Measurements from ENCODE around the gene EXOC4.
"Not testable (repeated sequence)": the region's sequence is repeated elsewhere in the genome, so short reads cannot be mapped to it uniquely, and the experiment has no call there.

EXOC4 gene

DNA sequence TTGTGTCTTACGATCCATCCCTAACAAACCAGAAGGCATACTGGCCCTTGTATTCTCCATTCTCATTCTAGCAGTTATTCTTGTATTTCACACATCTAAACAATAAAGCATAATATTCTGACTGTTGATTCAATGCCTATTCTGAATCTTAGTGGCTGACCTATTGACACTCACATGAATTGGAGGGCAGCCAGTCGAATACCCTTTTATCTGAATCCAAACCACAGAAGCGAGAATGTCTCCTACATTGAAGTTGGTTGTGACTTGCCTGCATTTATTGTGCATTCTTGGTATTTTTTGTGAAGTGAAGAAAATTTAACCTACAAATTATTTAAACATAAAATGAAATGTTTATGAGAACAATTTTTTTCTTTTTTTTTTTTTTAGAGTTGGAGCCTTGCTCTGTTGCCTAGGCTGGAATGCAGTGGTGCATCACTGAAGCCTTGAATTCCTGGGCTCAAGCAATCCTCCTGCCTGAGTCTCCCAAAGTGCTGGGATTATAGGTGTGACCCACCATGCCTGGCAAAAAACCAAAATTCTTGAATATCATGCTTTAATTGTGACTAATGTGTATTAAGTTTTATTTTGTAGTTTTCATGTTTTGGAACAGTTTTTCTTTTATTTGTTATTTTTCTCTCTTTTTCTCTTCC, 22.7 kb downstream of the EXOC4 start:
- DNase-seq (ENCODE audit: low read depth) = peak; percentile 52

DNA sequence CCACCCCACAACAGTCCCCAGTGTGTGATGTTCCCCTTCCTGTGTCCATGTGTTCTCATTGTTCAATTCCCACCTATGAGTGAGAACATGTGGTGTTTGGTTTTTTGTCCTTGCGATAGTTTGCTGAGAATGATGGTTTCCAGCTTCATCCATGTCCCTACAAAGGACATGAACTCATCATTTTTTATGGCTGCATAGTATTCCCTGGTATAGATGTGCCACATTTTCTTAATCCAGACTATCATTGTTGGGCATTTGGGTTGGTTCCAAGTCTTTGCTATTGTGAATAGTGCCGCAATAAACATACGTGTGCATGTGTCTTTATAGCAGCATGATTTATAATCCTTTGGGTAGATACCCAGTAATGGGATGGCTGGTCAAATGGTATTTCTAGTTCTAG, 26.1 kb downstream of the EXOC4 start:
- DNase-seq (ENCODE audit: low read depth) = not testable (repeated sequence)

DNA sequence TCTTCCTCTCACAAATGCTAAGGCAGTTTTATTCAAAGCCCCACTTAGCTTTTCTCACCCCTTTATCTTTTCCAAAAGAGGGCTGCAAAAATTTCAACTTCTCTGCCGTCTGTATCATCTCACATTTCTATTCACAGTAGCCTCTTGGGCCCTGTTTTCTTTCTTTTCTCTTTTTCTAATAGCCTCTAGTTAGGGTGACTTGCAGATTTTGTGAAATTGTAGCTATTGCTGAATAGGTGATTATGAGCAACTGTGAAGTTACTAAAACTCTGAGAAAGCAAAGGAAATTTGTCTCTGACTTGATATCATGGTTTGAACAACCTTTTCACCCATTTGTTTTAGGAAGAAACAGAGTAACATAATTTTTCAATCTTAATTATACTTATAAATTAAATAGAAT, 29.2 kb downstream of the EXOC4 start:
- DNase-seq (ENCODE audit: low read depth) = no peak

DNA sequence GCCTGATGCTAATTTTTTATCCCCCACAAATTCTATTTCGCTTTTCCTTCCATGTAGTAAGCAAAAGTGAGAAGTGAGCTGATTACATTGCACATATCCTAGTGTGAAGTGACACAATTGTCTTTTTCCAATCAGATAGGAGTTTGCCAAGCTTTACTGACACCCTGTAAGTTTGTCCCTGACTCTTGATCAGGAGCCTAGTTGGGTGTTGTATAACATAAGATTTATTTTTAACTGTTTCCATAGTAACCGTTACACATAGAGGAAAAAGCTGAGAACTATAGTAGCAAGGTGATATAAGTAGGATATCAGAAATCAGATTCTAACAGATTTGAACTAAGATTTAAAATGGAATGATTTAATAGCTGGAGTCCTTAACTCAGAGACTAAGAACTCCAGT, 31.2 kb downstream of the EXOC4 start:
- DNase-seq (ENCODE audit: low read depth) = no peak

DNA sequence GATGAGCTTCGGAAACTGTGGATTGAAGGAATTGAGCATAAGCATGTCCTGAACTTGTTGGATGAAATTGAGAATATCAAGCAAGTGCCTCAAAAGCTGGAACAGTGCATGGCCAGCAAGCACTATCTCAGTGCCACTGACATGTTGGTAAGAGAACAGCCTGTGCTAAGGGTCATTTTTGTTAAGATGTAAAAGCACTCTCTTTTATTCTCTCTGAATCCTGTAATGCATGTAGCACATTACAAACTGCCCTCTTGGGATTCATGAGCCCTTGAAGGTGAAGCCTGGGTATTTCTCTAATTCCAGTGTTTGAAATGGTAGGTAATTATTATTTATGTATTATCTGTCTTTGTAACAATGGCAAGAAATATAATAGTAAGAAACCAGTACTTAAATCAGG, 36.1 kb downstream of the EXOC4 start:
- DNase-seq (ENCODE audit: low read depth) = no peak

DNA sequence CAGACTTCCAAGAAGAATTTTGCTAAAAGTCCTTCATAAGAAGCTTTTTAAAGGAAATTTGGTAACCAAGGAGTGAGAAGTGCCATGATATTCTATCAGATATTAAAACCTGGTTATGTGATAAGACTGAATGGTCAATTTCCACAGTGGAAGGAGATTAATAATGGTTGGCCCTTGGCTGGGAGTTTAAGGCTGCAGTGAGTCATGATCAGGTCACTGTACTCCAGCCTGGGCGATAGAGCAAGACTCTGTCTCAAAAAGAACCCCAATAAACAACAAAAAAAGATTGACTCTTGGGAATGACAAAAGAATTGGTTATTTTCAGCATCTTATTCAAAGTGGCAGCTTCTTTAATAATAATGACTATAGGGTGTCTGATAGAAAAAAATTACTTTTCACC, 37.2 kb downstream of the EXOC4 start:
- no peak for DNase-seq (ENCODE audit: low read depth)

DNA sequence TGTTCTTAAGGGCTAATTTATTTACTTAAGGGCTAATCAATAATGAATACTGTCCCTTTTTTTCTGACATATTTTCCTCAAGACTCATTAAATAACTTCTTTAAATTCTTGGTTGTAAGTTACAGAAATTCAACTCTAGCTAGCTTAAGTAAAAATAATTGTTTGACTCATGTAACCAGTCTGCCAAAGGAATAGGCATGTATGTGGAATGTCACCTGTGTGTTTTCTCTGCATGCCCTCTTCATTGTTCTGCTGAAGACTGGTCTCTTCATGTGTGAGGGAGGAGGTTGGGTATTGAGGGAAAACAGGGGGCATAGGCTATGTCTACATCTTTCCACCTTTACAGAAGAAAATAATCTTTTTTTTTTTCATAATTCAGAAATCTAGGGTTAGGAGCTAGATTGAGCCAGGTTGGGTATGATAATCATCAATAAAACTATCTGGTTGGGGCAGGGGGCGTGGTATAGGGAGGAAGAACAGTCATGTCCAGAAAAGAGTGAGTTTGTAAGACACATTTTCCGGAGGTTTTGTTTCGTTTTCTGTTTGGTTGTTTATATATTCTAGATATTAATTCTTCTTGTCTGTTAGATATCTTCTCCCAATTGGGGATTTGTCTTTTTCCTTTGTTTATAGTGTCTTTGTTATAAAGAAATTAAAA, 37.9 kb downstream of the EXOC4 start:
- DNase-seq (ENCODE audit: low read depth) = no peak

DNA sequence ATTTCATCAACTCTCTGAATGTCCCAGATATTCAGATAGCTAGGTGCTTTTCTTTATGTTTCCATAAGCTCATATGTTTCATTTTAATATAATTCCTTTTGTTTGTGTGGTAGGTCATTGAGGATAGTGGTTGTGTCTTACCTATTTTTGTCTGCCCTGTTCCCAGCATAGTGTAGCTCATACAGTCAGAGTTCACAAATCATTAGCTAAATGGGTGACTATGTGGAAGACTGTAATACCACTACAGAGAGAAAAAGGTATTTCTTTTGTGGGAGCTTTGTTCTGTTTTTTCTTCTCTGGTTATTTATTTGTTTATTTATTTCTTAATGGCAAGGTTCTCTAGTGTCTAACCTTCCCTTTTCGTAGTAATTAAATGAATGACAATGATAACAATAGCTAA, 39.8 kb downstream of the EXOC4 start:
- DNase-seq (ENCODE audit: low read depth) = no peak

DNA sequence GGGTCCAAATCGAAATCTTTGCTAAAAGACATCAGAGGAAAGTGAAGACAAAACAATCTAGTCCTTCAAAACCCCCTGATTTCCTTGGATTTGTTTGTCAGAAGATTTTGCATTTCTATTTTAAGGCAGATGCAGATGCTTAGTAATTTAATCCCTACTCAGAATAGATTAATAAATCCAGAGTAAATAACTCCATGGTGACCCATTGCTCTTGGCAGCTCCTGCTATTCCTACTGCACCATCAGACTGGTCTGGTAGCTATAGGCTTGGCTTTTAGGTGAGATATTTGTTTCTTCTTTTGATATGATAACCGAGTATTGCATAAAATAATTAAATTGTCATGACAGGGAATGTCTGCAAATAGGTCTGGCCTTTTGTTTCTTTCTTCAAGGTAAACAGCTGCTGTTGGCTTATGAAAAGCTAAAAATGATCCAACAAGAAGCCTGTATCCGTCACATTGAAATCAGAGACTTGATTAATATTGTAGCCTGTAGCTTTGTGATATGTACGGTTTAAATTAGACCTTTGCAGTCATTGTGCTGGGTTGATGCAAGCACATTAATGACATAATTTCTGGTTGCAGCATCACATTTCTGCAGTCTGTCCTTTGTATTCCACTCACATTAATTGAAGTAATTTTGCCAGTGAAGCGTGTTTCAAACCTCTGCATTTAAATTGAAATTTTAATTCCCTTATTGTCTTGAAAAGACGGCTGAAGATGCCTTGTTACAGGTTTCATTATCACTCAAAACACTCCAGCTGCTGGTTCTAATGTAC, 40.7 kb downstream of the EXOC4 start:
- no peak for DNase-seq (ENCODE audit: low read depth)

DNA sequence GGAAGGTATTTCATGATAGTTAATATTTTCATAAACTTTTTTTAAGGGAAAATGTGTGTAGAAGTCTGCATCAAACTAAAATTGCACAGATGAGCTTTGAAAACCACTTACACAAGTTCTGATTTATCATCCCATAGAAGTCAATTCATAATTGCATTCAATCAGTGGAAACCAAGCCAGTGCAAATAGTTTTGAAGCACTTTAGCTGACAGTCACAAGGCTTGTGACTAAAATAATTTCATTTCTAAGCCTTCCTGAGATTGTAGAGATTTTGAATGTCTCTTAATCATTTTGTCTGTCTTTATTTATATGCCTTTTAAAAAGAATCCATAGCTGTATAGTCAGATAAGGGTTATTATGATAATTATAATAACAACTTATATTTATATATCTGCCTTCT, 41.4 kb downstream of the EXOC4 start:
- DNase-seq (ENCODE audit: low read depth) = no peak

DNA sequence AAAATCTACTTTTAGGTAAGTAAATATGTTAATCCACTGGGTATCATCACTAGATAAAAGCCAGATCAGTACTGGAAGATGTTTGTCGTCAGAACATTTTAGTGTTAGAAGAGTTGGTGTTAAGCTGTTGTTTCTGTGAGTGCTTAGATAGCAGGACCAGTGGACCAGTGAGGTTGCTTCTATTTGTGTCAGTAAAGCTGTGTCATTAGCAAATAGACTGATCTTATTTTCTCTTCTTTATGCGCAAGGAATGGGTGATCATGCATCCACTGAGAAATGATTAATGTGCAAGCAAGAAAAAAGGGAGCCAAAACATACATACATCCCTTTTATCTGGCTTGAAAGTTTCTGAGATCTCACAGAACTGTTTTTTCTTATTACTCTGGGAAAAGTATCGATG, 42.6 kb downstream of the EXOC4 start:
- no peak for DNase-seq (ENCODE audit: low read depth)

DNA sequence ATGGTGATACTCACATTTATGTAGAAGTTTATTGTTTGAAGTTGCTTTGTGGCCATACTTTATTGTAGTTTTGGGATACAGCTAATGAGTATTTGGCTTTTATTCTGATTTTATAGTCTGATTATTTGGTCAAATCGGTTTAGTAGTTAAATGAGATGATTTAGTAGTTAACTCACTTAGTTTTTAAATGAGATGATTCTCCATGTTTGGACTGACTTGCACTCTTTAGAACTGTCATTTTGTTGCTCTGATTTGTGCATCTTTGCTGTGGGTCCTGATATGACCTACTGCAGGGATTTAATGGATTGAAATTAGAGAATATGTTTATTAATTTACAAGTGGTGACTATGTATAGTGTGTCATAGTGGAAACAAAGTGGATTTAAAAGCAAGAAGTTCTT, 44.2 kb downstream of the EXOC4 start:
- DNase-seq (ENCODE audit: low read depth) = no peak

DNA sequence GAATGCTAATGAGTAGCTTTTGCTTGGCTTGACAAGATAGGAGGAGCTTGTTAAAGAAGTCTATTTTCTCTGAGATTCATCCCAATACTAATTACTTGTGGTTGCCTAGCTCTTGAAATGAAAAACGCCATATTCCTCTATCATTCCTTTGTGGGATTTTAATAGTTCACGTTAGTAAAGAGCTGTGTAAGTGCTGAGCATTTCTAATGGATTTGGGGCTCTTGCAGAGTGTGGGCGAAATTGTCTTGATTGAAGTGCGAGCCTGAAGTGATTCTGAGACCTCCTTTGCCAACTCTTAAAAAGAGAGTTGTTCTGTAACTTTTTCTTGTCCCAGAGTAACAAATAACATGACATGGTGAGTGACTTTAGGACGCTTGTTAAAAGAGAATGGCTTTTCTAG, 45.2 kb downstream of the EXOC4 start:
- DNase-seq (ENCODE audit: low read depth) = no peak

DNA sequence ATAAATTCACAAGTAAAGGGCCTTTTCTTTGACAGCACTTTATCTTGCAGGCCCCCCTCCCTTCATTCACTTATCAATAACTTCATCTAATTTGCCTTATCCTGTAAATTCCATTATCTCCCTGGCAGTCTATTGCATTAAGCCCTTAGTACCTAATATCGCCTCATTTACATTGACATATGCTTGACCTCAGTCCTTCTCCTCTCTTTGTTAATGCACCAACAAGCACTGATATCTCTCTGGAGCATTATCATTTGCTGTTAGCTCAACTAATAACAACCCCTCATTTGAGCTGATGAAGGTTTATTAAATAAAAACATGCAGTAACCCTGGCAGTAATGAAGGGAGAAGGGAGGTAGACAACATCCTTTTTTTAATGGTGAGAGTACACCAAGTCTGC, 46.8 kb downstream of the EXOC4 start:
- no peak for DNase-seq (ENCODE audit: low read depth)

DNA sequence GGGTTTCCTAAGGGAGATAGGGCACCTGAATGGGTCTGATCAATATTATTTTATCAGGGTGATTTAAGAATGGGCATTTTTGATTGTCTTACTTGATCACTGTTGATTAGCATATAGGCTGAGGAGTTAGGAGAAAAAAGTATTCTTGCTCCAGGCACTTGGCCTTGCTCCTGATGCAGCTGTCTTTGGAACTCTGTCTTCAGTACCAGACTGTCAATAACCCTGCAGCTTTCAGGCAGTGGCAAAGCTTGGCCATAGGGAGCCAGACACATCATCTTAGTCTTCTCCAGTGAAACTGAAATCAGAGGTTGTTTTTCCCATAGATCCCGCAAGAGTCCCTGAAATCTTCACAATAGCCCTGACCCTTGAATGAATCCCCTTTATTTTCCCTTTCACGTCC, 47.2 kb downstream of the EXOC4 start:
- DNase-seq (ENCODE audit: low read depth) = no peak

DNA sequence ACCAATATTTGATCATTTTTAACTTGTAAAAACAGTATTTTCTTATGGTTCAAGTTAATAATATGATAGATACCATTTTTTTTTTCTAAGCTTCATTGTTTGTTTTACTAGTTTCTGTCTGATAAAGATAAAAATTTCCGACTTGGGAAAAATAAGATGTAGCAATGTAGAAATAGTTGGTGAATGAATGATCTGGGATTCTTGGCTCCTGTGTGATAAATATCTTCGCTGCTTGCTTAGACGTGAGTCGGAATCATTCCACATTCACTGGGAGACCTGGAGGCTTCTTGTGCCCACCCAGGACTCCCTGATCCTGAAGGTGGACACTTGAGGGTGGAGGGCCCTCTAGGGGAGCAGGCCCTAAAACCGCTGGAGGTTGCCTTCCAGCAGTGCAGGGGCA, 47.9 kb downstream of the EXOC4 start:
- DNase-seq (ENCODE audit: low read depth) = no peak

DNA sequence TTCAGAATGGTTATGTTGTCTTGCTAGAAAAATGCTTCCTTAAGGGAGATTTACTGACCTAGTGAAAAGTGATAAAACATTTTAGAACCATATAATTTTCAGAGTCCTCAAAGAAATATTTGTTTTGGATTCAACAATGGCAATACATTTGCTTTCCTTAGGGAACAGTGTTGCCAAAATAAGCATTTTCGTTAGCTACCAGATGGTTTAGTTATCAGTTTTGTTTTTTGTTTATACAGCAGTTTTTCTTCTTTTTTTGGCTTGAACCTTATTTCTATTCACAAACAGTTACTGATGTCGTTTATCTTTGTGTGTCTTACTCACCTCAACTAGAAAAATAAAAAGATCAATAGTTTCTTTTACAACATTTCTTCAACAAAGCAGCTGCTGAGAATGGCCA, 48.6 kb downstream of the EXOC4 start:
- no peak for DNase-seq (ENCODE audit: low read depth)

DNA sequence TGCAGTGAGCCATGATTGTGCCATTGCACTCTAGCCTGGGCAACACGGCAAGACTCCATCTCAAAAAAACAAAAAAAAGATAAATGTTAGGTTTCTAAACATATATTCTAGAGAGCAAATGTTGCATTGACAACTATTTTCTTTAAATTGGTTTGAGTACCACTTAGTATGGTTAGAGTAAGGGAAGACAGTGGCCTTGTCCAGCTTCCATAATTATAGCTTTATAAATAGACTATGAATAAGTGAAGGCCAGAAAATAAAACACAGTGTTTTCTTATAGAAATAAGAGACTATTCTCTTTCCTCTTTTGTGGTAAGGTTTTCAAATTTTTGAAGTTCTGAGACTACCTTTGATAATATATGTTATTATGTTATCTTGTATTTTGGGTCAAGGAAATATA, 50.5 kb downstream of the EXOC4 start:
- no peak for DNase-seq (ENCODE audit: low read depth)

DNA sequence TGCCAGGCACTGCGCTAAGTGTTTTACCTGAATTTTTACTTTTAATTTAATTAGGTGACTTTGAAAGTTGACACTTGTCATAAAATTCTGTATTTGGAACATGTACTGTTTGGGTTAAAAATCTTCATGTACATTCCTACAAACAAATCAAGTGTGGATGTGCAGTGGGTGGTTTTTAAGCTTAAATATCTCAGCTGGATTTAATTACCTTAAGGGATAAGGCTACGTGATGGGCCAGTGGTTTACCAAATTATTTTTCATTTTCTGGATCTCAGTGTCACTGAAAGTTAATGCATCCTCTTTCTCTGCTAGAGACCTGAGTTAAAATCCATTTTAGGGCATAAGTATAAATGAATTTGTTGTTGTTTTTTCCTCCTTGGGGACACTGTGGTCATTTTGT, 51.1 kb downstream of the EXOC4 start:
- no peak for DNase-seq (ENCODE audit: low read depth)

DNA sequence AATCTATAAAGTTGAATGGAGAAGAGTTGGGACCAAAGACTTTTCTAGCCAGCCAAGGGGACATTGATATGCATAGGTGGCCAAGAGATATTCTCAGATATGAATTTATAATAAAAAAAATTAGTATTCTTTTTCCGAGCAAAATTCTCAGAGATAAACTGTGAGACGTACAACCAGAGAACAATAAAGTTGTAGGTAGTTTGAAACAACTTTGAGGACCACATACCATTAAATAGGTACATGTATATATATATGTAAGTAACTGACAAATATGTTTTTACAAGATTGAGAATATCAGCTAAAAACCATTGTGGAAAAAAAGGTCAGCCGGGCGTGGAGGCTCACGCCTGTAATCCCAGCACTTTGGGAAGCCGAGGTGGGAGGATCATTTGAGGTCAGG, 56.5 kb downstream of the EXOC4 start:
- DNase-seq (ENCODE audit: low read depth) = no peak

DNA sequence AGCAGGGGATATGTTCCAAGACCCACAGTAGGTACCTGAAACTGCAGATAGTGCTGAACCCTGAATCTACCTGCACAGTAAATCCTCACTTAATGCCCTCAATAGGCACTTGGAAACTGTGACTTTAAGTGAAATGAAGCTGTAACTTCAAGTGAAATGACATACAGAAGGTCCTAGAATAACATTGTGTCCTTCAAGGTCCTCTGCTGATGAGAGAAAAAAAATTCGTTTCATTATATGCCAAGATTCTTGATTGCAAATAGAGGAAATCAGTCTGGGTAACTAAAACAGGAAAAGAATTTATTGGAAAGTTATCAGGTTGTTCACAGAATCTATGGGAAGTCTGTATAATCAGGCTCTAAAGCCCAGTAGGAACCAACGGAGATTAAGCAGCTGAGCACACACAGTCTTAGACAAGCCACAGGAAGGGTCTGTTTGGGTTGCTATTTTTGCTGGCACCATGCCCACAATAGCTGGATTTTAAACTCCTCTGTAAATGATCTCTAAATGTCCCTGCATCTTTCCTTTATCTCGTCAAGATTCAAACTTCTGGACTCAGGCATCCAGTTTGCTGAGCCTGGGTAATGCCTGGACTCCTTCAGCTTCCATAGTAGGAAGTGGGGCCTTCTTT, 57.5 kb downstream of the EXOC4 start:
- DNase-seq (ENCODE audit: low read depth) = no peak

DNA sequence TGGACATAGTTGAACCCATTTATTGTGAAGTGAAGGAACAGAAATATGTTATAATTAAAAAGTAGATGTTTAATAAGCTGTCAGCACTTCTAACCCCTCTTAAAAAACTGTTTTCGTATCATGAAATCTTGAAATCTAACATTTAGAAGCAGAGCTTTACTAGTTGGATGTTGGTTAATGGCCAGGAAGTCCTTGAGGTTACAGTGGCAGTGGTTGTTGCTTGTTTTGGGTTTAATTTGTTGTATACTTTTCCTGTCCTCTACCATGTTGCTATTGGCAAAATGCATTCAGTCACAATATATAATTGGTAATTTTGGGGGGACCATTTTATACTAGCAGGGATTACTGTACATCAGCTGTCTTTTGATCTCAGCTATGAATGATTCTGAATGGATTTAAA, 60.7 kb downstream of the EXOC4 start:
- DNase-seq (ENCODE audit: low read depth) = no peak

DNA sequence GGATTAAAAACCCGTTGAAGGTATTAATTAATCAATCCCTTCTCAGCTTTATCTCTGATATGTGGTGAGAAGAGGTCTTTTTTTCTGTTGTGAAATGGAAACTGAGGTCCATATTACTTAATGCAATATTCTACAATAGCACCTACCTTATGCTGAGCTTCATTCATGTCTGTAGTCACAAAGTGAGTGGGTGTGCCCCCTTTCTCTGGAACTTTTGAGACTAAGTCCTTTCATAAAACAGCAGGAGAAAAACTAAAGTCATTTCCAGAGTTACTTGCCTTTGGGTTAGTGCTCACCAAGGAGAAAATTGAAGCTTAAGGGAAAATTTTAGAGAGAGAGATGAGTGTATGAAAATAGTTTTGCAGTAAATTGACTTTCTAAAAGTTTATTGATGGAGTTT, 61.2 kb downstream of the EXOC4 start:
- DNase-seq (ENCODE audit: low read depth) = no peak

Measured in HS-27A (cell line).